ENCODE data around the gene LRP1B. TPM values are rescaled to one million over a fixed set of nuclear protein-coding genes. Genes with fewer than 3 reads are reported as not detected.

The LRP1B gene
- total and polyA plus RNA-seq, 2 of the 8 experiments (the other 6 are each of a cell fraction or from before 2014, with no cell fraction given): 0.03 TPM; not detected in 1

DNA sequence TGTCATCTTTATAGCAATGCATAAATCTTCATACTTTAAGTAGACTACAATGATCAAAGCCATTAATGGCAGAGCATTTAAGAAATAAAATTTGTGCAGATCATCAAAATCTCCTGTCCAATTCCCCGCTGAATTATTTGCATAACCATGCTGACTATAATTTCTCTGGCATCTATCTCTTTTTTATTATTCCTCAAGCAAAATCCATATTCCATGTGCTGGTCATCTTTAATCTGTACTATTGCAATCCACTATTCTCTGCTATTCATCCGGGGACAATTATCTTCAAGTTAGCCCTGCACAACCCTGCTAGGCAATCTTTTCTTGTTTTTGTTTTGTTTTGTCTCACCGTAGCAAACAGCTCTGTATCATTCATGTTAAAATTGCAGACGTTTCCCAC lies 1881.0 kb downstream of the LRP1B start:
- Histone ChIP-seq H3K9me3 (ENCODE audit: insufficient read depth in 2 of 2, low read depth in 1 of 2, low read length in 1 of 2) (no peaks in the 10 kb centered on the region), H2BK15ac (ENCODE audit: low read length) (no peak overlapping the region), H3K4me2 (ENCODE audit: insufficient read depth in 1 of 2, low read depth in 2 of 2, low read length in 2 of 2) (no peak overlapping the region), H2AFZ (ENCODE audit: low read length) (no peak overlapping the region), H2BK5ac (ENCODE audit: low read depth, low read length) (no peak overlapping the region), H3K79me1 (ENCODE audit: low read depth, low read length) (no peaks in the 10 kb centered on the region), H4K91ac (replicated peaks; ENCODE audit: insufficient read length, low read length) (no peak overlapping the region), H3K23ac (ENCODE audit: insufficient read length) (no peak overlapping the region), H4K8ac (ENCODE audit: extremely low read depth, insufficient read depth, low read length) (no peak overlapping the region), H3K36me3 (ENCODE audit: control insufficient read depth in 2 of 4, insufficient read depth in 4 of 4, low read length in 3 of 4) (no peaks in the 10 kb centered on the region), H3K4ac (replicated peaks; ENCODE audit: insufficient read length, low read depth, low read length) (no peak overlapping the region), H3K9ac (replicated peaks in 1 of 4; ENCODE audit: extremely low read depth in 1 of 4, low read depth in 3 of 4, low read length in 3 of 4) (no peak overlapping the region), H3K27ac (ENCODE audit: low read depth, low read length) (no peak overlapping the region), H4K5ac (ENCODE audit: insufficient read length, low read depth, low read length) (no peak overlapping the region), H3K79me2 (ENCODE audit: control insufficient read depth in 1 of 2, insufficient read depth in 2 of 2, low read length in 2 of 2) (no peaks in the 10 kb centered on the region), H3K23me2 (ENCODE audit: low read depth, low read length) (no peaks in the 10 kb centered on the region), H2BK20ac (ENCODE audit: low read length) (no peak overlapping the region), H3K14ac (ENCODE audit: insufficient read length) (no peak overlapping the region), H3K4me3 (ENCODE audit: extremely low read depth in 1 of 4, insufficient read depth in 2 of 4, low read depth in 3 of 4, low read length in 4 of 4) (no peak overlapping the region), H2BK12ac (ENCODE audit: low read depth, low read length) (no peak overlapping the region), H2AK5ac (ENCODE audit: low read depth, low read length) (no peak overlapping the region), H2BK120ac (replicated peaks; ENCODE audit: low read depth, low read length) (no peak overlapping the region), H3K56ac (replicated peaks; ENCODE audit: insufficient read length, low read depth, low read length) (no peak overlapping the region), H3K18ac (ENCODE audit: extremely low read depth, low read length) (no peak overlapping the region), H3K27me3 (replicated peaks in 1 of 4; ENCODE audit: control insufficient read depth in 3 of 4, extremely low read depth in 1 of 4, insufficient read depth in 3 of 4, low read length in 3 of 4) (no peaks in the 10 kb centered on the region), H4K20me1 (replicated peaks in 1 of 2; ENCODE audit: control insufficient read depth in 1 of 2, insufficient read depth in 2 of 2, low read length in 2 of 2) (no peaks in the 10 kb centered on the region), H3K4me1 (replicated peaks in 1 of 4; ENCODE audit: control insufficient read depth in 3 of 4, insufficient read depth in 4 of 4, low read length in 3 of 4) (no peaks in the 10 kb centered on the region)
- POLR2A ChIA-PET (ENCODE audit: partially characterized antibody): no interaction called here
- DNase-seq (ENCODE audit: low read depth in 1 of 2, low spot score in 2 of 2) (no peak), FAIRE-seq (no peak)
- CTCF ChIA-PET (ENCODE audit: partially characterized antibody): no interaction called here
- TF ChIP-seq BCL11A (IDR thresholded peaks at IDR 0.05; ENCODE audit: low read depth in 2 of 2, low read length in 2 of 2) (no peak), ZNF274 (IDR thresholded peaks at IDR 0.05; ENCODE audit: borderline replicate concordance, extremely low read depth, low read length) (no peak), ATF3 (IDR thresholded peaks at IDR 0.05; ENCODE audit: insufficient read depth, low read depth, low read length) (no peak), MAX (IDR thresholded peaks at IDR 0.05) (no peak), MAFK (IDR thresholded peaks at IDR 0.05; ENCODE audit: low read depth, low read length) (no peak), HDAC6 (IDR thresholded peaks at IDR 0.05; ENCODE audit: low read depth, low read length) (no peak), TAF1 (IDR thresholded peaks at IDR 0.05; ENCODE audit: low read depth, low read length) (no peak), CEBPB (IDR thresholded peaks at IDR 0.05; ENCODE audit: low read depth, low read length) (no peak), EP300 (IDR thresholded peaks at IDR 0.05; ENCODE audit: borderline replicate concordance in 1 of 2, low read depth in 2 of 2, low read length in 2 of 2) (no peak), RFX5 (IDR thresholded peaks at IDR 0.05; ENCODE audit: borderline replicate concordance, low read depth, low read length) (no peak), SIRT6 (IDR thresholded peaks at IDR 0.05; ENCODE audit: low read length) (no peak), TBP (IDR thresholded peaks at IDR 0.05; ENCODE audit: low read depth, low read length) (no peak), POLR2AphosphoS5 (IDR thresholded peaks at IDR 0.05; ENCODE audit: low read depth, low read length) (no peak), YY1 (IDR thresholded peaks at IDR 0.05; ENCODE audit: low read depth, low read length) (no peak)
- 91% methylated on average over 4 of the region's 4 CpGs; no CpG with 5 or more reads in 1 of the 2 experiments for WGBS, 2 experiments (ENCODE audit: extremely low coverage in 1 of 2, insufficient coverage in 1 of 2, insufficient read length in 1 of 2, insufficient replicate concordance in 2 of 2, low coverage in 1 of 2, low lambda C conversion rate in 2 of 2, missing lambda C conversion rate in 1 of 2)

Data from H1 (cell line).